Right ventricle myocardium inferior (tissue), 1 donor: Measurements from ENCODE around the gene LTF. TPM values are rescaled to one million over a fixed set of nuclear protein-coding genes. Genes with fewer than 3 reads are reported as not detected.

ENCODE experiments used
- ATAC-seq: fragments of 200-7000 bp; cut with Tn5 transposase; one replicate; pipeline ENCODE4 v1.9.1; 2020; ENCODE audit warnings: mild to moderate bottlenecking, moderate library complexity
- DNase-seq: peaks from one replicate; pipeline ENCODE4 v3.0.0; 2021; ENCODE audit errors: missing footprints
- intact Hi-C: fragments of 100-400 bp; cut with DNase I; formaldehyde crosslinking; loops from one replicate; pipeline ENCODE4 v1.11.0; 2022
- total RNA-seq: library from RNA; stranded (reverse); fragmentation: NEBNext Ultra II Directional; extraction: Animal tissue kit (Norgen Biotek cat#: 25700); gene quantifications from one replicate; pipeline ENCODE4 v1.2.1, GENCODE V29; 2021
- donor health status: DM: no; HTN: yes; CAD: no; lungs with severe emphysema.

Gene LTF
- total RNA-seq, 1 donor from 2014 or later = 4.8 TPM

GRCh38 chr3:46477756-46478155 lies 13.1 kb upstream of the LTF start:
- DNase-seq (no peak), ATAC-seq (no peak)
- intact Hi-C loops = no loop called here

DNA sequence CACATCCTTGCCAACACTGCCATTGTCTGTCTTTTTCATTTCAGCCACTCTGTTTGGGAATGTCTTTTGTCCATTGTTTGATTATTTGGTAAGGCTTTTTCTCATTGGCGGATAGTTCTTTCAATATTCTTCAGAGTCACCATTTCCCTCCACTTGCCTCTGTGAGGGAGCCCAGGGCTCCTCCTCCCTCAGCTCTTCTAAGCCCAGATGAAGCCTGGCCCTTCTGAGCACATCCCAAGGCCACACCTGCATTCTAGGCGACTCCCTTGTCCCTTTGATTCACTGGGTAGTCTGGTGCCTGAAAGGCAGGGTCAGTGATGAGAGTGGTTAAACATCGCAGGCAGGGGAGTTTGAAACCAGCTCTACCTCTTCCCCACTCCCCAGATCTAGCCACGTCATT lies 12.4 kb upstream of the LTF start:
- intact Hi-C loops = no loop called here
- ATAC-seq (no peak), DNase-seq (no peak)

- no peak for ATAC-seq
- intact Hi-C loops = no loop called here
These were observed 8.0 kb upstream of the LTF start for GRCh38 chr3:46472736-46473135.

DNA sequence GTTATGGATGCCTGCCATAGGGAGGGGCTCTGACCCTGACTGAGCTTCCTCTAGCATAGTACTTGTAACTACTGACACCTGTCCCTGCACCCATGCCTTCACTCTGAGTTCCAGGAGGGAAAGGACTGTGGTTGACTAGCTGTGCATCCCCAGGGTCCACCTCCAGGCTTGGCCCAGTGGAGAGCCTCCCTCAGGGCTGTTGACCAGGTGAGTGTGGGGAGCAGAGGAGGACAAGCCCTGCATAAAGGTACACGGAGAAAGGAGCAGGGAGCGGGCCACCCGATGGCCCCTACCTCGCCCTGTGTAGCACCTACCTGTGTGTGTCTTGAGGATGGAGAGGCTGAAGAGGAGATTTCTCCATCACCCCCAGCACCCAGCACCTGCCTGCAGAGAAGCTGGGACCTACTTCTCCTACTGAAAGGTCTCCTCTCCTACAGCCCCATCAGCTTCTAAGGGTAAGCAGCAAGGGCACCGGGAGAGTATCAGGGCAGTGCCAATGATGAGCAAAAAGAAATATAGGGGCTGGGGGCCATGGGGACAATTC lies 6.7 kb upstream of the LTF start:
- no peak for ATAC-seq
- peak; percentile 65 for DNase-seq
- intact Hi-C loops = no loop called here

More at GRCh38 chr3:46472736-46473135, 8.0 kb upstream of the LTF start:
- DNase-seq = no peak

DNA sequence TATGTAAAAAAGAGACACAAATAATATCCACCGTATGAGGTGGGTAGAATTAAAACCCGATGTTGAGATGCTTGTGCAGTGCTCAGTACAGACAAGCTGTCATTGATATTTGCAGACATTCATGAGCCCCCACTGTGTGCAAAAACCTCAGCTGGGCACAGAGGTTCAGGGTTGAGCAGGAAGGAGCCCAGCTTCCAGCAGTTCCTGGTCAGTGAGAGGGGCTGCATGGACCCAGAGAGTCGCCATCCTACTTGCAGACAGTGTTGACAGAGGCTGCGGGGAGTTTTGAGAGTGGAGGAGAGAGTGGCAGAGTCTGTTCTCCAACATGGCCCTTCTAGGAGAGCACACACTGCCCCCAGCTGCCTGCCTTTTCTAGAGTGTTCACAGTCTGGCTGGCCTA lies 6.1 kb upstream of the LTF start:
- no peak for ATAC-seq
- DNase-seq = no peak
- intact Hi-C loops = no loop called here

DNA sequence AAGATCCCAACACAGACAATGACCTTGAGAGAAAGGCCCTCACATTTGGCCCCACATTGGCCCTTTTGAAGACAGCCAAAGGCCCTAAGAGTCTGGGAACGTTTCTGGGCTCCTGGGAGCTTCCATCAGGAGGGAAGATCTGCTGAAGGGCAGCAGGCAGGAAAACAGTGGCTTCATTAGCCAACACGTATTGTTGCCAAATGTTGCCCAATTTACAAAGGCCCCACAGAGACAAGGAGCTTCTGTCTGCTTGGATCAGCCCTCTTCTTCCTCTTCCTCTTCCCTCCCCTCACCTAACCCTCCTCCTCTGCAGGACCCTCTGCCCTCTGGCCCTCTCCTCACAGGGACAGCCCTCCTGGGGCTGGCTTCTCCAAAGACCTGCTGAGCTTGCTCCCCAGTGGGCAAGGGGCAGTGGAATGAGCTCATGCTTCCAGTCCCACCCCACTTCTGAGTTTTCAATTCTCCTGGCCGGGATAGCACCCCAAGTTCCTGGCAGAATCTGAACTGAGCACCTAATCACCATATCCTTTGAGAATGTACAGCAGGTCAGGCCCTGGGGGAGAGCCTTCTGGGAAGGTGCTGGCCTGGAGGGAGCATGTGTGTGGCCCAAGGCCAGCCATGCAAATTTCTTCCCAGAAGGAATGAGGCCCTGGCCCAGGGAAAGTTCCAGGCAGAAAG lies 5.1 kb upstream of the LTF start:
- intact Hi-C loops = no loop called here
- DNase-seq (no peak), ATAC-seq (peak; percentile 9)

- no peak for DNase-seq
- intact Hi-C loops = no loop called here
- ATAC-seq = peak; percentile 80
These were observed 4.3 kb upstream of the LTF start for GRCh38 chr3:46468753-46469600.

DNA sequence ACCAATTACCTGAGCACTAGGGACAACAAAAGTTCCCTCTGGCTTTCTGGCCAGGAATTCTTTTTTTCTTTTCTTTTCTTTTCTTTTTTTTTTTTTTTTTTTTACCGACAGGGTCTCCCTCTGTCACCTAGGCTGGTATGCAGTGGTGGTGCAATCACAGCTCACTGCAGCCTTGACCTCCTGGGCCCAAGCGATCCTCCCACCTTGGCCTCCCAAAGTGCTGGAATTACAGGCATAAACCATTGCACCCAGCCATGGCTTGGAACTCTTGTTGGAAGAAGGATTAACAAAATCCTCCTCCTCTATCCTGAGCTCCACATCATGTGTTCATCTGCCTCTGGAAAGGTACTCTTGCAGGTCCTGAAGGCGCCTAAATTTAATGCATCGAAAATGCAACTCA lies 2.9 kb upstream of the LTF start:
- intact Hi-C loops = no loop called here
- DNase-seq (no peak), ATAC-seq (no peak)

- ATAC-seq (no peak), DNase-seq (no peak)
- intact Hi-C loops = no loop called here
These were observed 2.2 kb upstream of the LTF start for GRCh38 chr3:46466871-46467403.

GRCh38 chr3:46466273-46466672 lies 1.6 kb upstream of the LTF start:
- intact Hi-C loops = no loop called here
- no peak for ATAC-seq
- DNase-seq = peak; percentile 60

GRCh38 chr3:46465196-46465520 lies 453 bp upstream of the LTF start:
- intact Hi-C loops = no loop called here
- DNase-seq (no peak), ATAC-seq (no peak)

DNA sequence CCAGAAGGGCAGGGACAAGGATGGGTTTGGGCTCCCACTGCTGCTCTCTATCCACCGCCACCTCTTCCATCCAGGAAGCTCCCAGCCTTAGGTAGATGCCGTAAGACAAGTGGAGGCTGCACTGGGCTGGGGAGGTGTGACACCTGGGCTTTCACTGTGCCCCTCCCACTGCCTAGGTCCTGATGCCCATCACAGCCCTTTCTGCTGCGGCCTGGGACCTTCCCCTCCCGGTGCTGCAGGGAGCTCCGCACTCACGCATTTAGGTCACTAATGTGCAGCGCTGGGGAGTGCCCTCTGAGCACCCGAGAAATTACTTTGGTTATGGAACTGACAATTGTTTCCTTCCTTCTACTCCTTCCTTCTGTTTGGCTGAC lies 850 bp downstream of the LTF start:
- peak; percentile 66 for DNase-seq
- intact Hi-C loops = no loop called here
- ATAC-seq = no peak

DNA sequence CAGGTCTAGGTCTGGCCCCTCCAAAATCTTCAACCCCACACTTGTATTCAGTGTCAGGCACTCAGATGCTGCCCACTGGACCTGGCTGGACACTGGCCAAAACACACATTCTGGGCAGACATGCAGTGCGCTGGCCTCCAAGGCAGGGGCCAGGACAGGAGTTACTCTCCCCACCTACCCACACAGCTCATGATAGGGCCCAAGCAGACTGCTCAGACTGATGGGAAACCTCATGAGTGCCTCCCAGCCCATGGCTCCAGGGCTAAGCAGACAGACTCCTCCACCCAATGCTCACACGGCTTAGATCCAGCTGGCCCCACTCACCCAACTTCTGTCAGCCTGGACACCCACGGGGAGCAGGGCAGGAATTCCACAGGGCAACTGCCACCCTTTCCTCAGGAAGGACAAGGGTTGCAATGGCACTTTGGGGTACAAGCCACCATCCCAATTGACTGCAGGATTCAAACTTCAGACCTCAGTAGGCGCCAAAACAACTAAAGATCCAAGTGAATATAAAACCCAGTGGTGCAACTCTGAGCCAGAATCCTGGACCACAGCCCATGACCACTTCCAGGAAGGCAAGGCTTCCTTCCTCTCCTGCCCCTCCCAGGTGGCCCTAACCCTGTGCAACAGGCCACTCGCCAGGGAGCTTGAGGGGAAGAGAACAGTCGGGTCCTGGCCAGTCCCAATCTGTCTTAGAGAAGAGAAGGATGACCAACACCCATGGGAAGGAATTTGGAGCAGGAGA lies 1.4 kb downstream of the LTF start:
- DNase-seq (peak; percentile 72), ATAC-seq (peak; percentile 12)
- intact Hi-C loops = no loop called here

DNA sequence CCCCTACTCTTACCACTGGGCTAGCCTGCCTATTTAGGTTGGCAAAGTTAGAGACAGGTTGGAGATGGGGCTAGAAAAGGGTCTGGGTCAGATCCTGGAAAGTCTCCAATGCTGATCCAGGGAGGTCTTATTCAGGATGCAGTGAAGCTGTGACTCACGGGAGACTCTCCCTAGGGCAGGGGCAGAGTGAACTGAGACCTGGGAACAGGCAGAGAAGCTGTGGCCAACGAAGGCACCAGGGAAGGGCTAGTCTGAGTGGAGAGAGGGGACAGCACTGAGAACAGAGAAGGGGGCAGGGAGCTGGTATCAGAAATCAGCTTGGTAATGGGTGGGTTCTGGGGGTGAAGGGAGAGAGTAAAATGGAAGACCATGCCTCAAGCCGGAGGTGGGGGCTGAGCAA lies 2.2 kb downstream of the LTF start:
- no peak for ATAC-seq
- intact Hi-C loops = no loop called here
- no peak for DNase-seq

DNA sequence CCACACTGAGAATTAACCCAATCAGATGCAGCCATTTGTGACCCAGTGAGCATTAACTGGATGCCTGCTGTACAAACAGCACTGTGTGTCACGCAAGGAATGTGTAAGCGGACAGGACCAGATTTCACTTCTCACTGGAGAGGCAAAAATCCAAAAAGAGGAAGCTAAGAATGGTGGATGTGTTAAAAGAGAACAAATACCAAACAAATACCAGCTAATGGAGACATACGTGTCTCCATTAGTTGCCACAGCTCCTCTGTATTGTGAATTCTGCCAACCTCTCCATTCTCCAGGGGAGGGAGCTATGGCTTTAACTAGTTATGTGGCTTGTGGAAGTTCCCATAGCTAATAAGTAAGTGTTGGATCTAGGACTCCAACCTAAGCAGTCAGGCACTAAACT lies 2.6 kb downstream of the LTF start:
- intact Hi-C loops = no loop called here
- ATAC-seq = no peak
- DNase-seq = no peak

GRCh38 chr3:46460051-46460450 lies 4.7 kb downstream of the LTF start:
- ATAC-seq = no peak
- DNase-seq = no peak
- intact Hi-C loops = no loop called here

DNA sequence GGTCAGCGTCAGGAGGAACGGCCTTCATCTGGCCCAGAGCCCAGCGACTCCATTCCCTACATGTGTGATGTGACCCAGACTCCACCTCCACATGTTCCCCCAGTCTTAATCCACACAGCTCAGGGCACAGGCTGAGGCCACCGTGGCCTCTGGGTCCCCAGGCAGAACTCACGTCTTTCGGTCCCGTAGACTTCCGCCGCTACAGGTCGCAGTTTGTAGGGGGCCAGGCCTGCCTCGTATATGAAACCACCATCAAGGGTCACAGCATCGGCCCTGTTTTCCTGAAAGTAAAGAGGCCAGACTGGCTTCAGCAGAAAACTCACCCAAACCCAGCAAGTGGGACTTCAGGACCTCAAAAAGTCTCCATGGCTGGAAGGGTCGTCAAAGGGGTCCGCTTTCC lies 8.6 kb downstream of the LTF start:
- intact Hi-C loops = no loop called here
- no peak for DNase-seq
- no peak for ATAC-seq

DNA sequence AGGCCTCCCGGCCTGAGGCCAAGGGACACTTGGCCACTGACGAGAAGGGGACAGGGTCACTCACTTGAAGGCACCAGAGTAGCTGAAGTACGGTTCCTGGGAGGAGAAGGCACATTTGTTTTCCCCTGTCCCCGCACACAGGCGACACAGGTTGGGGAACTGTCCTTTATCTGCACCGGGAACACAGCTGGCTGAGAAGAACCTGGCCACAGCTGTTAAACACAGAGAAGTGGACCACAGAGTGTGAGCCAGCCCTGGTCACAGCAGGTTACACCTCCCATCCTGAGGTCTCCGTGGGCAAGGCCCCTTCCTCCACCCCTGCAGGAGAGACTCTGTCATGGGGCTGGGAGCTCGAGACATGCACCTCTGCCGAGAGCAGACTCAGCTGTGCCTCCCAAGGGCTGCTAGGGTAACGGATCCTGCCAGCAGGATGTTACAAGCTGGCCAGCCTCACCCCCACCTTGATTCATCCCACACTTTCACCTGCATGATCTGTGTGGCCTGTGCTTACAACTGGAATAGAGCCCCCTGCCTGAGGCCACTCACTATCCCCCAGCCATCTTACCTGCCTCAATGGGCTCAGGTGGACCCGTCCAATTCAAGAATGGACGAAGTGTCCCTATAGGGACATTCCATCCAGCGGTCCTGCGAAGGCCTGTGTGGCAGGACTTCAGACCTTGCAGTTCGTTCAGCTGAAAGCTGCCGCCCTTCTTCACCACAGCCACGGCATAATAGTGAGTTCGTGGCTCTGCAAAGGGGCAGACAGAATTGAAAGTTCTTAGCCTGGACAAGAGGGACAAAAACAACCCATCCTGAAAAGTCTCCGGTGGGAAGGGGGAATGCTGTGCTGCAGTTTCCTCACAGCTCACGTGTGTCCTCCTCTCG lies 9.2 kb downstream of the LTF start:
- no peak for ATAC-seq
- no peak for DNase-seq
- intact Hi-C loops = no loop called here

DNA sequence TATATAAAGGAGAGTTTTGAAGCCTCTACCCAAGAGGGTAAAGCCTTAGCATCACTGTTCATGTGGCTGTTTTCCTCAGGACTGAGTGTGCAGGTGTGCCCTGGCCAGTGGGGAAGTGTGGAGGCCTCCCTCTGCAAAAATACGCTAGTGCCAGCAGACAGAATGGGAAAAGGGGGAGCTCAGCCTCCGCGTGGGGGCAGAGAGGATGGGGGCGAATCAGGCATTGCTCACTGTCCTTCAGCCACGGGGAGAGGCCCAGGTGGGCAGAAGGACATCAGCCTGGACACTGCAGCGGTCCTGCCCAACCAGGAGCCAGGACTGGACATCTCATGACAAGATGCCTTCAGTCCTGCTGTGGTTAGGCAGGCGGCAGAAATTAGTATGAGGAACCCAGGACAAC lies 10.1 kb downstream of the LTF start:
- DNase-seq (no peak), ATAC-seq (no peak)
- intact Hi-C loops = no loop called here
